ENCODE data around the gene MAGI2. TPM values are rescaled to one million over a fixed set of nuclear protein-coding genes. Genes with fewer than 3 reads are reported as not detected.

Gene MAGI2
- total RNA-seq, 1 donor from 2014 or later, result 10.7 TPM

DNA sequence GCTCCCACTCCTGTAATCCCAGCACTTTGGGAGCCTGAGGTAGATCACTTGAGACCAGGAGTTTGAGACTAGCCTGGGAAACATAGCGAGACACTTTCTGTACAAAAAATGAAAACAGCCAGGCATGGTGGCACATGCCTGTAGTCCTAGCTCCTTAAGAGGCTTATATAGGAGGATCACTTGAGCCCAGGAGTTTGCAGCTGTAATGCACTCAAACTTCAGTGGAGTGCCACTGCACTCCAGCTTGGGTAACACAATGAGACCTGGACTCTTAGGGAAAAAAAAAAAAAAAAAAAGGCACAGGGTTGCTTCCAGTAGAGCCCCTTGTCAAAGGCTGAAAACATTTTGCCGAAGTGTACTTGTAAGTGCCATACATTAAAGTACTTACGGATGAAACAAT is 1459.6 kb downstream of the MAGI2 start:
- Mint-ChIP-seq H3K4me3 (ENCODE audit: unreplicated experiment) (no peak overlapping the region), H3K27me3 (ENCODE audit: unreplicated experiment) (peaks cover 7% of the 10 kb centered on the region), H3K36me3 (ENCODE audit: unreplicated experiment) (no peaks in the 10 kb centered on the region), H3K27ac (ENCODE audit: unreplicated experiment) (no peak overlapping the region), H3K4me1 (ENCODE audit: unreplicated experiment) (no peaks in the 10 kb centered on the region), H3K9me3 (ENCODE audit: unreplicated experiment) (peaks cover under 1% of the 10 kb centered on the region)
- TF ChIP-seq CTCF (IDR thresholded peaks at IDR 0.05), result no peak
- DNase-seq (ENCODE audit: extremely low spot score, unreplicated experiment), result no peak

GRCh38 chr7:77991656-77992055 is 1461.8 kb downstream of the MAGI2 start:
- H3K9me3 Mint-ChIP-seq (ENCODE audit: unreplicated experiment), result peaks cover 9% of the 10 kb centered on the region
- DNase-seq (ENCODE audit: extremely low spot score, unreplicated experiment), result no peak
- peaks cover 4% of the 10 kb centered on the region for H3K27me3 Mint-ChIP-seq (ENCODE audit: unreplicated experiment)
- H3K4me1 Mint-ChIP-seq (ENCODE audit: unreplicated experiment), result no peaks in the 10 kb centered on the region
- H3K36me3 Mint-ChIP-seq (ENCODE audit: unreplicated experiment), result peaks cover 4% of the 10 kb centered on the region
- TF ChIP-seq CTCF (IDR thresholded peaks at IDR 0.05), result no peak
- no peak overlapping the region for H3K27ac Mint-ChIP-seq (ENCODE audit: unreplicated experiment)
- no peak overlapping the region for H3K4me3 Mint-ChIP-seq (ENCODE audit: unreplicated experiment)

GRCh38 chr7:77989981-77990566 is 1463.4 kb downstream of the MAGI2 start:
- H3K27me3 Mint-ChIP-seq (ENCODE audit: unreplicated experiment), result peaks cover 4% of the 10 kb centered on the region
- peaks cover 4% of the 10 kb centered on the region for H3K36me3 Mint-ChIP-seq (ENCODE audit: unreplicated experiment)
- H3K4me1 Mint-ChIP-seq (ENCODE audit: unreplicated experiment), result peaks cover 9% of the 10 kb centered on the region
- H3K9me3 Mint-ChIP-seq (ENCODE audit: unreplicated experiment), result peaks cover 9% of the 10 kb centered on the region
- H3K27ac Mint-ChIP-seq (ENCODE audit: unreplicated experiment), result no peak overlapping the region
- H3K4me3 Mint-ChIP-seq (ENCODE audit: unreplicated experiment), result no peak overlapping the region
- TF ChIP-seq CTCF (IDR thresholded peaks at IDR 0.05), result no peak
- DNase-seq (ENCODE audit: extremely low spot score, unreplicated experiment), result no peak

GRCh38 chr7:77985974-77986339 is 1467.5 kb downstream of the MAGI2 start:
- Mint-ChIP-seq H3K36me3 (ENCODE audit: unreplicated experiment) (peaks cover 4% of the 10 kb centered on the region), H3K4me3 (ENCODE audit: unreplicated experiment) (no peak overlapping the region), H3K27me3 (ENCODE audit: unreplicated experiment) (peaks cover 2% of the 10 kb centered on the region), H3K4me1 (ENCODE audit: unreplicated experiment) (peaks cover 9% of the 10 kb centered on the region), H3K27ac (ENCODE audit: unreplicated experiment) (no peak overlapping the region), H3K9me3 (ENCODE audit: unreplicated experiment) (peaks cover 9% of the 10 kb centered on the region)
- no peak for DNase-seq (ENCODE audit: extremely low spot score, unreplicated experiment)
- TF ChIP-seq CTCF (IDR thresholded peaks at IDR 0.05), result no peak

GRCh38 chr7:77985232-77985973 is 1468.1 kb downstream of the MAGI2 start:
- Mint-ChIP-seq H3K27me3 (ENCODE audit: unreplicated experiment) (peaks cover 2% of the 10 kb centered on the region), H3K4me1 (ENCODE audit: unreplicated experiment) (peaks cover 9% of the 10 kb centered on the region)

More at GRCh38 chr7:77985232-77985973, 1468.1 kb downstream of the MAGI2 start:
- Mint-ChIP-seq H3K36me3 (ENCODE audit: unreplicated experiment) (peaks cover 4% of the 10 kb centered on the region), H3K27ac (ENCODE audit: unreplicated experiment) (no peak overlapping the region), H3K9me3 (ENCODE audit: unreplicated experiment) (peaks cover 9% of the 10 kb centered on the region), H3K4me3 (ENCODE audit: unreplicated experiment) (no peak overlapping the region)
- no peak for DNase-seq (ENCODE audit: extremely low spot score, unreplicated experiment)
- TF ChIP-seq CTCF (IDR thresholded peaks at IDR 0.05), result no peak

Data from osteocyte (in vitro differentiated cells).